Thymus (tissue), 11 donors: ENCODE data around the gene CHST5. TPM values are rescaled to one million over a fixed set of nuclear protein-coding genes. Genes with fewer than 3 reads are reported as not detected.
A peak's percentile ranks its signal among the peaks of the same experiment; 100 is the strongest.
"Not testable (repeated sequence)": the region's sequence is repeated elsewhere in the genome, so short reads cannot be mapped to it uniquely, and the experiment has no call there.

Experiments used
- DNase-seq, 9 donors: peaks; one replicate each; pipeline ENCODE4 v3.0.0-alpha.2; 2013; ENCODE audit warnings: low spot score in 9 of 9, low read depth in 6 of 9, missing footprints in 1 of 9
- H3K27ac ChIP-seq, 2 donors: one replicate each; pipeline ENCODE4 v1.5.1; 2013; ENCODE audit warnings: control low read depth in 1 of 2, low read depth in 1 of 2, low read length in 1 of 2, mild to moderate bottlenecking in 1 of 2, moderate library complexity in 1 of 2
- H3K27me3 ChIP-seq, 2 donors: one replicate each; pipeline ENCODE4 v1.5.1; 2013; ENCODE audit warnings: low read length in 1 of 2; ENCODE audit not compliant: control insufficient read depth in 2 of 2, insufficient read depth in 1 of 2
- H3K36me3 ChIP-seq, 2 donors: one replicate each; pipeline ENCODE4 v1.5.1; 2013; ENCODE audit warnings: low read length in 1 of 2, mild to moderate bottlenecking in 1 of 2, moderate library complexity in 1 of 2; ENCODE audit not compliant: control insufficient read depth in 2 of 2, insufficient read depth in 2 of 2
- H3K4me1 ChIP-seq, 2 donors: one replicate each; pipeline ENCODE4 v1.5.1; 2013; ENCODE audit warnings: low read length in 2 of 2; ENCODE audit not compliant: control insufficient read depth in 2 of 2, insufficient read depth in 2 of 2
- H3K4me3 ChIP-seq, 2 donors: one replicate each; pipeline ENCODE4 v1.5.1; 2013; ENCODE audit warnings: low read length in 2 of 2, control low read depth in 1 of 2, mild to moderate bottlenecking in 1 of 2
- H3K9me3 ChIP-seq, 2 donors: one replicate each; pipeline ENCODE4 v1.5.1; 2013; ENCODE audit warnings: low read length in 1 of 2, mild to moderate bottlenecking in 1 of 2; ENCODE audit not compliant: control insufficient read depth in 2 of 2, insufficient read depth in 1 of 2
- WGBS: extraction: QIAGEN DNeasy Blood & Tissue Kit; methylation state at CpG from one replicate; pipeline ENCODE4 v1.1.7; 2013; 5-methylcytosine and 5-hydroxymethylcytosine counted together
- polyA plus RNA-seq: library from polyadenylated mRNA; stranded (reverse); fragments of 200-250 nt; gene quantifications from one replicate; pipeline ENCODE4 v1.2.3, GENCODE V29; 2013
- total RNA-seq: library from RNA; stranded (reverse); fragments of 120-200 nt; gene quantifications from one replicate; pipeline ENCODE4 v1.2.4, GENCODE V29; 2013
- donor health status: healthy.

CHST5 gene
- total and polyA plus RNA-seq, 2 donors: 0.11 TPM; not detected in 1

- H3K4me3 ChIP-seq, H3K4me1 ChIP-seq, H3K9me3 ChIP-seq, DNase-seq, H3K27me3 ChIP-seq, H3K36me3 ChIP-seq, H3K27ac ChIP-seq: not testable (repeated sequence)
- 84% methylated on average over 6 of the region's 6 CpGs for WGBS
These were observed 34.1 kb downstream of the CHST5 start for GRCh38 chr16:75501820-75502219.

- H3K36me3 ChIP-seq: no peaks in the 10 kb centered on the region
- DNase-seq: no peak
- no peaks in the 10 kb centered on the region for H3K27me3 ChIP-seq
- no peak overlapping the region for H3K4me3 ChIP-seq
- 94% methylated on average over 5 of the region's 5 CpGs for WGBS
- H3K27ac ChIP-seq: no peak overlapping the region
- H3K4me1 ChIP-seq: no peaks in the 10 kb centered on the region
- H3K9me3 ChIP-seq: no peaks in the 10 kb centered on the region
These were observed 34.5 kb downstream of the CHST5 start for GRCh38 chr16:75501359-75501758.

GRCh38 chr16:75498605-75499322 is 37.1 kb downstream of the CHST5 start:
- H3K9me3 ChIP-seq, H3K27ac ChIP-seq, DNase-seq, H3K36me3 ChIP-seq, H3K4me3 ChIP-seq, H3K4me1 ChIP-seq: not testable (repeated sequence)
- WGBS: 59% methylated on average over 9 of the region's 13 CpGs
- H3K27me3 ChIP-seq: peaks cover 10 to 21% of the 10 kb centered on the region in 2 donors

DNA sequence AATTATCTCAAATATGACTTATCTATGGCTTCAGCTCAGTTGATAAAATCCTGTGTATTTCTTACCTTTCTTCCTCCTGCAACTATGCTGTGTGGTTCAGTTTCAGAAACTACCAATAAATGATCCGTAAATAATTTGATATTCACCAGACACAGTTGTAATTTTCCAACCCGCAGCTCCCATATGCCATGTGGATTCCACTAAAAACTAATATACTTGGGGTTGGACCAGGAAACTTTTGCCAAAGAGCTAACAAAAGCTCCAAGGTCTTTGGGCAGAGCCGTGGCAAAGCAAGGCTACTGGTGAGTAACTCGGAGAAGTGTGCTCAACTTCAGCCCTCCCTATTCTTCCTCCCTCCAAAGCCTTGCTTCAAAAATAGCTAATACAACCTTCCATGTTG is 38.4 kb downstream of the CHST5 start:
- H3K4me1 ChIP-seq: no peaks in the 10 kb centered on the region
- 90% methylated on average over 4 of the region's 4 CpGs for WGBS
- H3K4me3 ChIP-seq: no peak overlapping the region
- DNase-seq: no peak
- no peak overlapping the region for H3K27ac ChIP-seq
- no peaks in the 10 kb centered on the region for H3K9me3 ChIP-seq
- H3K36me3 ChIP-seq: no peaks in the 10 kb centered on the region
- peaks cover 10 to 29% of the 10 kb centered on the region in 2 donors for H3K27me3 ChIP-seq

DNA sequence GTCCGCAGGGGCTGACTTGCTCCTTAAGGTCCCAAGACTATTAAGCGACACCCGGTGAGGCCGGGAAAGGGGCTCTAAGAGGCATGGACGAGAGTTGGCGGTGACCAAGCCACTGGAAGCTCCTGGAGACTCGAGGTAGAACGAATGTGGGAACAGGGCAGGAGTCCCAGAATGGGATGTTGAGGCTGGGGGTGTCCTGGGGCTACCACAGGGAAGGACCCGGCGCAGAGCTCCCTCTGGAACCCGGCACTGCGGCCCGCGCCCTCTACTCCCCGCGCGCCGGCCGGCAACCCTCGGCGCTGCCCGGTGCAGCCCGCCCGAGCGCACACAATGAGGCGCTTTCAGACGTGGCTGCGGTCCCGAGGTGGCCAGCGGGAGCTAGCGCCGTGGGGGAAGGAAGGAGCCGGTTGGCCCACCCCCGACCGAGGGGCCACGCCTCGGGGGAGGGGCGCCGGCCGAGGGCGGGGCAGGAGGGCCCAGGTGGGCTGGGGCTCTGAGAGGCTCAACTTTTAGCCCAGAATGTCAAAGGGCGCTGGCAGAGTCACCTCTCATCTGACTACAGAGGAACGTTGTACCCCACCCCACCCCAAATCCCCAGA is 40.7 kb downstream of the CHST5 start, which contains the start of gene CHST6:
CHST6 (minus strand) TSS at position 366 of the 599 bp plus-strand sequence. CDS start 15,613 bp downstream, outside the sequence.
- H3K4me1 ChIP-seq: no peaks in the 10 kb centered on the region
- no peak within 1 kb of the TSS for H3K27ac ChIP-seq
- H3K36me3 ChIP-seq: no peaks in the 10 kb centered on the region
- peak in 3 of 9 donors; percentile 23 to 45 (median 23) for DNase-seq
- H3K9me3 ChIP-seq: no peaks in the 10 kb centered on the region
- H3K27me3 ChIP-seq: peaks cover 10 to 36% of the 10 kb centered on the region in 2 donors
- H3K4me3 ChIP-seq: peak within 1 kb of the TSS; percentile 13 to 23
- WGBS: 3% methylated on average over 43 of the region's 43 CpGs

DNA sequence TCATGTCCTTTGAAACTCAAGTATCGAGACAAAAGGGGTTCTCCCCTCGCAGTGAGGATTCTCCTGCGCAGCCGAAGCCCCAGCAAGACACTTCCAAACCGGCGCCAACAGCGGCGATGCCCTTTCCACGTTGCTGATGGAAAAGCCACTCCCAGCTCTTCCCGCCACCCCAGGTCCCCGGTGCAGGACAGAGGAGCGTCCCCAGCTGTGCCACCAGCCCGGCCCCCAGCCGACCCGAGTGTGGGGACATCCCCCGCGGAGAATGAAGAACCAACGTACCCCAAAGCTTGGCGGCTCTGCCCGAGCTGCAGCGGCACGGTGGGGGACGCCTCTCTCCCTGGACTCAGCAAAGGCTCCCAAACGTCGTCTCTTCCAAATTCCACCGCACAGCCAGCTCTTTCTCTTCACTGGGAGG is 41.2 kb downstream of the CHST5 start:
- H3K9me3 ChIP-seq: no peaks in the 10 kb centered on the region
- no peaks in the 10 kb centered on the region for H3K36me3 ChIP-seq
- no peak overlapping the region for H3K27ac ChIP-seq
- peak overlapping the region in 1 of 2 donors; percentile 13 for H3K4me3 ChIP-seq
- H3K4me1 ChIP-seq: no peaks in the 10 kb centered on the region
- peaks cover 10 to 36% of the 10 kb centered on the region in 2 donors for H3K27me3 ChIP-seq
- no peak for DNase-seq
- 21% methylated on average over 26 of the region's 26 CpGs for WGBS

DNA sequence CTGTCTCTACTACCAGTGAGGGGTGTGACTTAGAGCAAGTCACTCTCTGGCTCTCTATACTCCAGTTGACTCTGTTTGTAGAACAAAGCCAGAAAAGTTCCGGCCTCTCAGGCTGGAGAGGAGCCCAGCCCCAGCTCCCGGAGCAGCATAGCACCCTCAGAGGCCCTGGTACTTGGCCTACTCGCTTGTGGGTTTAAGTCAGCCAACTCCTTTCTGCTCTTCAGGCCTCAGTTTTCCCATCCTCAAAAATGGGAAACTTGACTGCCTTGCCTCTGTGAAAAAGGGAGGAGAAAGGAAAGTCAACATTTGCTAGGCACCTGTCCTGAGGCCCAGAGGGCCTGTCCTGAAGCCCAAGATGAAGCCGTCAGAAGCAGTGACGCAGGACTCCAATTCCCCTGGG is 41.7 kb downstream of the CHST5 start:
- Histone ChIP-seq H3K4me3 (no peak overlapping the region), H3K36me3 (no peaks in the 10 kb centered on the region), H3K4me1 (no peaks in the 10 kb centered on the region), H3K9me3 (no peaks in the 10 kb centered on the region), H3K27ac (no peak overlapping the region), H3K27me3 (peaks cover 10 to 36% of the 10 kb centered on the region in 2 donors)
- WGBS: 96% methylated on average over 5 of the region's 5 CpGs
- DNase-seq: no peak

- Histone ChIP-seq H3K27me3 (peaks cover 10 to 36% of the 10 kb centered on the region in 2 donors), H3K4me3 (no peak overlapping the region), H3K27ac (no peak overlapping the region), H3K4me1 (no peaks in the 10 kb centered on the region), H3K36me3 (no peaks in the 10 kb centered on the region), H3K9me3 (no peaks in the 10 kb centered on the region)
- WGBS: 98% methylated on average over 1 of the region's 1 CpG
- no peak for DNase-seq
These were observed 44.0 kb downstream of the CHST5 start for GRCh38 chr16:75491876-75492275.

DNA sequence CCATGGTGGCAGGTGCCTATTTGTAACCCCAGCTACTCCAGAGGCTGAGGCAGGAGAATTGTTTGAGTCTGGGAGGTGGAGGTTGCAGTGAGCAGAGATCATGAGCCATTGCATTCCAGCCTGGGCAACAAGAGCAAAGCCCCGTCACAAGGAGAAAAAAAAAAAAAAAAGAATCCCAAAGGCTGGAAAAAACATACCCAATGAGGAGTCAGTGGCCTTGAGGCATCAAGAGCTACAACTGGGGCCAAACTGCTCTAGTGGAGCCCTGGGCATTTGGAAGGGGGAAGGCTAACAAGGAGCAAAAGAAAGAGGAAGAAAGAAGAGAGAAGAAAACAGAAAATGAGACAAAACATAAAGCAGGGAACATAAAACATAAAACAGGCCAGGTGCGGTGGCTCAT is 47.6 kb downstream of the CHST5 start:
- 97% methylated on average over 2 of the region's 2 CpGs for WGBS
- H3K9me3 ChIP-seq: no peaks in the 10 kb centered on the region
- peaks cover 0 to 14% of the 10 kb centered on the region in 2 donors for H3K27me3 ChIP-seq
- DNase-seq: no peak
- H3K36me3 ChIP-seq: no peaks in the 10 kb centered on the region
- no peaks in the 10 kb centered on the region for H3K4me1 ChIP-seq
- no peak overlapping the region for H3K4me3 ChIP-seq
- no peak overlapping the region for H3K27ac ChIP-seq
